HG03280 (cell line): ENCODE data around the gene PPP6C.
A peak's percentile ranks its signal among the peaks of the same experiment; 100 is the strongest.
"Not testable (repeated sequence)": the region's sequence is repeated elsewhere in the genome, so short reads cannot be mapped to it uniquely, and the experiment has no call there.

Source experiments
- ATAC-seq: cut with Tn5 transposase; IDR thresholded peaks from one replicate; pipeline ENCODE4 v1.9.1; 2021; ENCODE audit warnings: mild to moderate bottlenecking, moderate library complexity; ENCODE audit not compliant: unreplicated experiment

Gene PPP6C

DNA sequence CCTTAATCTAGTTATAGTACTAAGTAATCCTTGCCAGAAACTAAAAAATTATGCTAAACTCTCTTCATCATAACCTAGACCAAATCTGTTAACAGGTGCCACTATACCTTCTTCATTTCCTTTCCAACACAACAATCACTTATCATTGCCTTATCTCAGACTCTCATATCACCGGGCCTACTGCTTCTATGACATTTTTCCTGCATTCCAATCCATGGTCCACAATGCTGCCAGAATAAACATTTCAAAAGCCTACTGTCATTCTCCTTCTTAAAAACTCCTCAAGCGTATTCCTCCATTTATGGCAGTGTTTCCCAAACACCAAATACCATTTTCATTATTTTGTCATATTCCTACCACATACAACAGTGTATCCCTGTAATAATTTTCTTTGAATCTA, 6.5 kb downstream of the PPP6C start:
- no peak for ATAC-seq

DNA sequence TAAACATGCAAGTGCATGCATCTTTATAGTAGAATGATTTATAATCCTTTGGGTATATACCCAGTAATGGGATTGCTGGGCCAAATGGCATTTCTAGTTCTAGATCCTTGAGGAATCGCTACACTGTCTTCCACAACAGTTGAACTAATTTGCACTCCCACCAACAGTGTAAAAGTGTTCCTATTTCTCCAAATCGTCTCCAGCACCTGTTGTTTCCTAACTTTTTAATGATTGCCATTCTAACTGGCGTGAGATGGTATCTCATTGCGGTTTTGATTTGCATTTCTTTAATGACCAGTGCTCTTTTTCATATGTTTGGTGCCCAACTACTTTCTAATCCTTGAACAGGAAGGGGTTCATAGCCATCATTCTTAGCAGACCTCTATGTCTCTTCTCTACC, 7.8 kb downstream of the PPP6C start:
- not testable (repeated sequence) for ATAC-seq

GRCh38 chr9:125180876-125181275, 8.7 kb downstream of the PPP6C start:
- no peak for ATAC-seq

- ATAC-seq, result not testable (repeated sequence)
Measured at GRCh38 chr9:125179776-125180175, 9.8 kb downstream of the PPP6C start.

DNA sequence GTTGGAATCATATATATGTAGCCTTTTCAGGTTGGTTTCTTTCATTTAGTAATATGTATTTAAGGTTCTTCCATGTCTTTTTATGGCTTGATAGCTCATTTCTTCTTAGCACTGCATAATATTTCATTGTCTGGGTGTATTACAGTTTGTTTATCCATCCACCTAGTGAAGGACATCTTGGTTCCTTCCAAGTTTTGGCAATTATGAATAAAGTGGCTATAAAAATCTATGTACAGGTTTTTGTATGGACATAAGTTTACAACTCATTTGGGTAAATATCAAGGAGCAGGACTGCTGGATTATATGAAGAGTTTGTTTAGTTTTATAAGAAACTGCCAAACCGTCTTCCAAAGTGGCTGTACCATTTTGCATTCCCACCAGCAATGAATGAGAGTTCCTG, 11.7 kb downstream of the PPP6C start:
- ATAC-seq, result no peak

- ATAC-seq, result no peak
Measured at GRCh38 chr9:125176636-125177035, 13.0 kb downstream of the PPP6C start.

DNA sequence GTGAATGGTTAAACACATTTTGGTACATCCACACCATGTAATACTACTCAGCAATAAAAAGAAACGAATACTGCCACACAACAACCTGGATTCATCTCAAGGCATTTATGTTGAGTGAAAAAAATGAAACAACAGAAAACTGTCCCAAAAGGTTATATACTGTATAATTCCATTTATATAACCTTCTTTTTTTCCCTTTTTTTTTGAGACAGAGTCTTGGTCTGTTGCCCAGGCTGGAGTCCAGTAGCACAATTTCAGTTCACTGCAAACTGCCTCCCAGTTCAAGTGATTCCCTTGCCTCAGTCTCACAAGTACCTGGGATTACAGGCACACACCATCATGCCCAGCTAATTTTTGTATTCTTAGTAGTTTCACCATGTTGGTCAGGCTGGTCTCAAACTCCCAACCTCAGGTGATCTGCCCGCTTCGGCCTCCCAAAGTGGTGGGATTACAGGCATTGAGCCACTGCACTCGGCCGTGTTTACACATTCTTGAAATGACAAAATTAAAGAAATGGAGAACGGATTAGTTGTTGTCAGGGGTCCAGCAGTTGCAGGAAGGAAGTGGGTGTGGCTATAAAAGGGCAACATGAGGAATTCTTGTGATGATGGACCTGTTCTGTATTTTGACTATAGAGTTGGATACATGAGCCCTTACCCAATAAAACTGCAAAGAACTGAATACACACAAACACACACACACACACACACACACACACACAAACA, 17.4 kb downstream of the PPP6C start:
- no peak for ATAC-seq

DNA sequence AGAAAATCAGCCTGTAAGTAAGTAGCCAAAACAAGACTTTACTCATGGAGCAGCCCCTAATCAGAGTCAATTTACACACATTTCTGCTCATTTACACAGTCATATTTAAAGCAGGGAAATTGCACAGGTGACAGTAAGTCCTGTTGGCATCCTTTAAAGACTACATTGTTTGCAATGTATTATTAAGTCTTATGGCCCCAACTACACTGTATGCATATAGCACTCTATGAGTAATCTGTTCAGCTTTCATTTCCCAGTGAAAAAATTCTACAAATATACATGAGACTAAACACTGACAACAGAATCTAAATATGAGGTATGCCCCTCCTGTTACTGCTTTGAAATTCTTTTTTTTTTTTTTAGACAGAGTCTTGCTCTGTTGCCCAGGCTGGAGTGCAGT, 19.7 kb downstream of the PPP6C start:
- no peak for ATAC-seq

DNA sequence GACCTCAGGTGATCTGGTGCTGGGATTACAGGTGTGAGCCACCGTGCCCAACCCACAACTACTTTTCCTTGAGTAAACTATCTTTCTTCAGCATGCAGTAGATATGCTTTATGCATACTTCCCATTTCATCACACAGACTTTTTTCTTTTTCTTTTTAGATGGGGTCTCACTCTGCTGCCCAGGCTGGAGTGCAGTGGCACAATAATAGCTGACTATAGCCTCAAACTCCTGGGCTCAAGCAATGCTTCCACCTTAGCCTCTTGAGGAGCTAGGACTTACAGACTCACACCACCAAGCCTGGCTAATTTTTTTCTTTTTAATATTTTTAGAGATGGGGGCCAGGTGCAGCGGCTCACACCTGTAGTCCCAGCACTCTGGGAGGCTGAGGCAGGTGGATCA, 22.8 kb downstream of the PPP6C start:
- no peak for ATAC-seq

DNA sequence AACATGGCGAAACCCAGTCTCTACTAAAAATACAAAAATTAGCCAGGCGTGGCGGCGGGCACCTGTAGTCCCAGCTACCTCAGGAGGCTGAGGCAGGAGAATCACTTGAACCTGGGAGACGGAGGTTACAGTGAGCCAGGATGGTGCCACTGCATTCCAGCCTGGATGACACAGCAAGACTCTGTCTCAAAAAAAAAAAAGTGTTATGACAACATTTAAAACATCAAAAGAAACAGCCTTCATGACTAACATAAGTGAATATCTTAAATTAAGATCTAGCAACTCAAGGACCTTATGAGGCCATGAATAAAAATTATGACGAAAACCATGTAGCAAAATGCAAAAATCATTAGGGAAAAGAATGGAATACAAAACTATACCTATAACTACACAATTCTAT, 26.7 kb downstream of the PPP6C start:
- not testable (repeated sequence) for ATAC-seq

DNA sequence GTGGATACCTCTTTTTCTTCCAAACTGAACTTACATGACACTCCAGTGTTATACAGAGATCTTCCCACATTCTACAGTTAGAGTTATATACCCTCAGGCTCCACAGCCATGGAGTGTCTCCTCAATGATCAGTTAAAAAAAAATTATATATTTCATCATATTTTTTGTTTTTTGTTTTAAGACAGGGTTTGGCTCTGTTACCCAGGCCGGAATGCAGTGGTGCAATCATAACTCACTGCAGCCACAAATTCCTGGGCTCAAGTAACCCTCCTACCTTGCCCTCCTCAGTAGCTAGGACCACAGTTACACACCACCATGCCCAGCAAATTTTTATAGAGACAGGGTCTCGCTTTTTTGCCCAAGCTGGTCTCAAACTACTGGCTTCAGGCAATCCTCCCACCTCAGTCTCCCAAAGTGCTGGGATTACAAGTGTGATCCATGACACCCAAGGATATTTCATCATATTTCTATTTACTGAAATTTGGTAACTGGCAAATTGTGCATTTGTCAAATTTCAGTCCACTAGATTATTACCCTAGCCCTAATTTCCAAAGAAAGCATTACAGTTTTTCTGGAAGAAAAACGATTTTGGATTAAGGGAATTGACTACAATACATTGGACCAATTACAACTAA, 28.2 kb downstream of the PPP6C start:
- no peak for ATAC-seq

- ATAC-seq, result no peak
Measured at GRCh38 chr9:125160750-125161149, 28.9 kb downstream of the PPP6C start.

- ATAC-seq, result no peak
Measured at GRCh38 chr9:125156551-125156950, 33.1 kb downstream of the PPP6C start.

GRCh38 chr9:125153712-125154367, 35.8 kb downstream of the PPP6C start:
- no peak for ATAC-seq

DNA sequence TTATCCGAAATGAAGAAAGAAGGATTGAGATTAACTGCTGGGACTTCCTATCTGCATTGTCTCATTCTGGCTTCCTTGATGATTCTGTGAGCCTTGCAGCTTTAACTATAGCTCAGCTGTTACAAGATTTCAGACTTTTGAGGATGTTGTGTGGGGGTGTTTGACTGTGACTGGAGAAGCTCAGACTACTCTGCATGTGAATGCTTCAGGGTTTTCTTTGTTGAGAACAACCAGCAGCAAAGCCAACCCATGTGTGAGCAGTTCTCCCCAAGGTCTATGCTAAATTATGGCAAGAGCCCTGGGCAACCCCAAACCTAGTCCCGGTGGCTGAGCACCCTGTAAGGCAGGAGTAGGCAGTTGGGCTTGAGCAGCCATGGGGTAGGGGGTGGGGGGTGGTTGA, 37.9 kb downstream of the PPP6C start:
- no peak for ATAC-seq

GRCh38 chr9:125150349-125151245, 39.0 kb downstream of the PPP6C start:
- ATAC-seq, result no peak

DNA sequence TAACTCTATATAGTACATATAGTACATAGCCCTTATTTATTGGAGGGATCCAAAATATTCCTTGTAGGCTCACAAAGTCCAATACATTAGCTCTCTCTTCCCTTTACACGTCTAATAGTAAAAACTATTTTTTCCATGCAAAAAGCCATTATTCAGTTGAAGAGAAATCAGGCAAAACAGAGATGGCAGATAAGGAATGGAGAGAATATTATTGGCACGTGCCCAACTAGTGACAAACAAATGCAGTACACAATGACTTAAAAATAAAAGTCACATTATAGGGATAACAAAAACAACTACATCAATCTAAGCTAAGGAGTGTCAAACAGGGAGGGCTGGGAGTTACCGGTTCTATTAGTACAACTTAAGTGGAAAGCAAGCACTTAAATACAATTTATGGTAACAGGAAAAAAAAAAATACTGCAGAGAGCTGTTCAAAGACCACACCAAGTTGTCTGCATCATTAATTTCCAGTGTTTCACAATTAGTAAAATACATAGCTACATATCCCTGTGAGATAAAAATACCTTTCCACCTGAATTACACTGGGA, 42.1 kb downstream of the PPP6C start:
- no peak for ATAC-seq

DNA sequence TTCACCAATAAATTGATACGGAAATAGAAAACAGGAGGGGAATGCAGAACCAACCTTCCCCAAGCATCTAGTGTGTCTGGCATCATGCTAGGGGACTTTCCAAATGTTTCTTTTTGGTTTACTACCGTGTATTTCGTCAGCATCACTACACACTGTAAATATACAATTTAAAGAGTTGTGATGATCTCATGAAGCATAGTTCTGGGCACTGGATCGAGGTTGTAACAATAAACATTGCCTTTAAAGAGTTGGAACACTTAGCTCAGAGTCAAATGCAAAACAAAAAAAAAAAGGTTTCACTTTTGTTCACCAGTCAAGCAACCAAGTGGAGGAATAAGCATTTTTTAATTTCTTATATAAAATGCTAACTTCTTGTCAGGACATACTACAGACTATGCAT, 43.4 kb downstream of the PPP6C start:
- ATAC-seq, result no peak

DNA sequence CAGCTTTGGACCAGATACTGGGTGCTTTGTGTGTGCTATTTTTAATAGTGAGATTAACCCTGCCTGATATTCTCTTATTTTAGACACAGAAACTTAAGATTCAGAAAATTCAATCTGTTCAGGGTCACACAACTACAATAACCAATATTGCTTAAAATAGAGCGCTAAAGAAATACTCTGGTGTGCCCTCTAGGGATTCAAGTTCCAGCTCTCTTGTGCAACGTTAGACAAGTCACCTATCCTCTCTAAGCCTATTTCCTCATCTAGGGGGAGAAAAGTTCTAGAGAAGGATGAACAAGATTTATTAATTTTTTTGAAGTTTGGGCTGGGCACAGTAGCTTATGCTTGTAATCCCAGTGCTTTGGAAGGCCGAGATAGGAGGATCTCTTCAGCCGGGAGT, 44.2 kb downstream of the PPP6C start:
- ATAC-seq, result no peak

DNA sequence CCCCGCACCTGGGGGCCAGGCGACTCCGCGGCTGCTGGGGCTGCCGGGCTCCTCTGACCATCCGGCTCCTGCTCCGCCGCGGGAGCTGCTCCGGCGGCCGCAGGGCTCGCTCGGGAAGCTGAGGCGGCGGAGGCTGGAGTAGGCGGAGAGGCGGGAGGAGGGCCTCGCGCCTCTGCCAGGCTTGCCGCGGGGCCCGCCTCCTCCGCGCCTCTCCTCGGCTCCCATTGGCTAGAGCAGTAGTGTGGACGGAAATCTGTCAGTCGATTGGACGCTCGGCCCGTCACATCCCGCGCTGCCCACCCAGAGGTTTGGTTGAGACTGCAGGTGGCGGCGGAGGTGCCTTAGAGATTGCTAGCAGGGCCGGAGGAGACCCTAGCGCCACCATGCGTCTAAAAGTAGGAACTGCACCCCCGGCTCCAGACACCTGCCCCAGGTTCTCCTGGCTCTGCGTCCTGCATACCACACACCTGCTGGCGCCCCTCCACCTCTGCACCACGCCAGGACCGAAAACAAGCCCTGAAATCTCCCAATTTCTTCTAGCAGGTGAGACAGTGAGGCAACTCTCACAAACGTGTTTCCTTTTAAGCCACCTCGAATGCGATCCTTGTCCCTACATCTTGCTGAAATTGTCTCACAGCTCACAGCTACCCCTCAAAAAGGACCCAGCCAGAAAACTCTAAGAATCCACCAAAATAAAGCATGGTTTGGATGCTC, 46.1 kb downstream of the PPP6C start, which contains the start of gene SCAI:
Gene SCAI (minus strand): TSS at position 152 of the 714 bp plus-strand sequence. CDS start 91 bp downstream, at position 61.
- peak; percentile 98 for ATAC-seq
